GM10266 (cell line): ENCODE results near the gene CCDC92B.
"Not testable (repeated sequence)": the region's sequence is repeated elsewhere in the genome, so short reads cannot be mapped to it uniquely, and the experiment has no call there.

Experiments
- DNase-seq: peaks from one replicate; pipeline ENCODE4 v3.0.0; 2012; ENCODE audit errors: extremely low spot score
- TF ChIP-seq, protein P1 (sequence below): IDR thresholded peaks from 2 replicates; pipeline ENCODE4 v1.5.1; 2012; ENCODE audit warnings: mild to moderate bottlenecking, low read depth; ENCODE audit not compliant: control insufficient read depth, insufficient read depth; ENCODE audit errors: missing control alignments

CCDC92B gene

GRCh38 chr17:2701996-2702741 lies 47.3 kb downstream of the CCDC92B start:
- no peak for DNase-seq
- TF ChIP-seq, protein P1, sequence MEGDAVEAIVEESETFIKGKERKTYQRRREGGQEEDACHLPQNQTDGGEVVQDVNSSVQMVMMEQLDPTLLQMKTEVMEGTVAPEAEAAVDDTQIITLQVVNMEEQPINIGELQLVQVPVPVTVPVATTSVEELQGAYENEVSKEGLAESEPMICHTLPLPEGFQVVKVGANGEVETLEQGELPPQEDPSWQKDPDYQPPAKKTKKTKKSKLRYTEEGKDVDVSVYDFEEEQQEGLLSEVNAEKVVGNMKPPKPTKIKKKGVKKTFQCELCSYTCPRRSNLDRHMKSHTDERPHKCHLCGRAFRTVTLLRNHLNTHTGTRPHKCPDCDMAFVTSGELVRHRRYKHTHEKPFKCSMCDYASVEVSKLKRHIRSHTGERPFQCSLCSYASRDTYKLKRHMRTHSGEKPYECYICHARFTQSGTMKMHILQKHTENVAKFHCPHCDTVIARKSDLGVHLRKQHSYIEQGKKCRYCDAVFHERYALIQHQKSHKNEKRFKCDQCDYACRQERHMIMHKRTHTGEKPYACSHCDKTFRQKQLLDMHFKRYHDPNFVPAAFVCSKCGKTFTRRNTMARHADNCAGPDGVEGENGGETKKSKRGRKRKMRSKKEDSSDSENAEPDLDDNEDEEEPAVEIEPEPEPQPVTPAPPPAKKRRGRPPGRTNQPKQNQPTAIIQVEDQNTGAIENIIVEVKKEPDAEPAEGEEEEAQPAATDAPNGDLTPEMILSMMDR = no peak

GRCh38 chr17:2701161-2701995 lies 48.1 kb downstream of the CCDC92B start:
- TF ChIP-seq, protein P1 = no peak
- DNase-seq = peak; percentile 24

- TF ChIP-seq, protein P1 = no peak
- DNase-seq = peak; percentile 26
Observed at GRCh38 chr17:2700491-2701141, 48.8 kb downstream of the CCDC92B start.

DNA sequence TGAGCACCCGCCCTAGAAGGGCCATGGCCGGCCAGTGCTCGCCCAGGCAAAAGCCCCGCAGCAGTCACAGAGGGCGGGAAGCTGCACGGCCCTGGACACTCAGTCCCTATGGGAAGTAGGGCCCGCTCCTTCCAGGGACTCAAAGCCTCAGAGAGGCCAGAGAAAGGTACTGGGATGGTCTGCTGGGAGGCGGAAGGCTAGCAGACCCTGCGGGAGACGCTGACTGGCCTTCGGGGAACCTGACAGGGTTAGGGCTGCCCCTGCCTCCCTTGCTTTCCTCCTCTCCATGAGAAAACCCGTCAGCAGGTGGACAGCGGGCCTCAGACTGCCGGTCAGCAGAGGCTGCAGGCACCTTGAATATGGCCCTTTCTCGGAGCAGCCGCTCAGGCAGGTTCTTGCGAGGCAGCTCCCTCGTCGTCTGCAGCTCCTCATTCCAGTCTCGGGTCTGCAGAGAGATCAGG lies 49.4 kb downstream of the CCDC92B start:
- peak; percentile 21 for DNase-seq
- TF ChIP-seq, protein P1 = no peak

DNA sequence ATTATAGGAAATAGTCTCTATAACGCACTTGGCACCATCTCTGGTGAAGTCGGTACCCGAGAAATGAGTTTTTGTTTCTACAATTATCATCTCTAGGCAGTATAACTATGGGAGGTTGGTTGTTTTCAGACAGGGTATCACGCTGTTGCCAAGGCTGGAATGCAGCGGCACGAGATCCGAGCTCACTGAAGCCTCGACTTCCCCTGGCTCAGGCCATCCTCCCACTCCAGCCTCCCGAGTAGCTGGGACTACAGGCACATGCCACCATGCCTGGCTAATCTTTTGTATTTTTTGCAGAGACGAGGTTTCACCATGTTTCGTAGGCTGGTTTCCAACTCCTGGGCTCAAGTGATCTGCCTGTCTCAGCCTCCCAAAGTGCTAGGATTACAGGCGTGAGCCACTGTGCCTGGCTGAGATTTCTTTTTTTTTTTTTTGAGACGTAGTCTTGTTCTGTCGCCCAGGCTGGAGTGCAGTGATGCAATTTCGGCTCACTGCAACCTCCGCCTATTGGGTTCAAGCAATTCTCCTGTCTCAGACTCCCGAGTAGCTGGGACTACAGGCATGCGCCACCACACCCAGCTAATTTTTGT lies 50.1 kb downstream of the CCDC92B start:
- DNase-seq = not testable (repeated sequence)

GRCh38 chr17:2697611-2698162 lies 51.8 kb downstream of the CCDC92B start:
- TF ChIP-seq, protein P1 = no peak
- peak; percentile 32 for DNase-seq
